HG03460 (cell line): ENCODE results near the gene F12.
A peak's percentile ranks its signal among the peaks of the same experiment; 100 is the strongest.
"Not testable (repeated sequence)": the region's sequence is repeated elsewhere in the genome, so short reads cannot be mapped to it uniquely, and the experiment has no call there.

Source experiments
- ATAC-seq: cut with Tn5 transposase; IDR thresholded peaks from one replicate; pipeline ENCODE4 v1.9.1; 2021; ENCODE audit not compliant: unreplicated experiment

Gene F12

GRCh38 chr5:177417081-177417480 lies 7.7 kb upstream of the F12 start:
- not testable (repeated sequence) for ATAC-seq

- no peak for ATAC-seq
Observed at GRCh38 chr5:177414481-177414880, 5.1 kb upstream of the F12 start.

GRCh38 chr5:177412603-177413233 lies 3.4 kb upstream of the F12 start:
- peak; percentile 62 for ATAC-seq

- no peak for ATAC-seq
Observed at GRCh38 chr5:177410575-177410974, 1.2 kb upstream of the F12 start.

- ATAC-seq: no peak
Observed at GRCh38 chr5:177405805-177406204, 3.6 kb downstream of the F12 start.

DNA sequence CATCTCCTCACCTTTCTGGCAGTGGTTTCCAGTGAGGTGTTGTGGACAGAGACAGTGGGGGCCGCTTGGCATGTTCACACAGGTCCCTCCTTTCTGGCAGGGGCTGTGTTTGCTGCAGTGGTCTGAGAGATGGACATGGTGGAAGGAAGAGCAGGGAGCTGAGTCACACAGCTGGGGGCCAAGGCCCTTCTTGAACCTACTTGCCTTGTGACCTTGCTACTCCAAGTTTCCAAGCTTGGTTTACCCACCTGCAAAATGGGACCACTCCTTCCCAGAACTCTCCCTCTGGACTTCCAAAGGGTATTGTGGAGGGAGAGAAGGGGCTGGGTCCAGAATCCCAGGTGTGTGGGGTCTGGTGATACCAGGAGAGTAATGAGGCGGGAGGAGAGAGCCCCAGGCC lies 4.1 kb downstream of the F12 start:
- no peak for ATAC-seq

DNA sequence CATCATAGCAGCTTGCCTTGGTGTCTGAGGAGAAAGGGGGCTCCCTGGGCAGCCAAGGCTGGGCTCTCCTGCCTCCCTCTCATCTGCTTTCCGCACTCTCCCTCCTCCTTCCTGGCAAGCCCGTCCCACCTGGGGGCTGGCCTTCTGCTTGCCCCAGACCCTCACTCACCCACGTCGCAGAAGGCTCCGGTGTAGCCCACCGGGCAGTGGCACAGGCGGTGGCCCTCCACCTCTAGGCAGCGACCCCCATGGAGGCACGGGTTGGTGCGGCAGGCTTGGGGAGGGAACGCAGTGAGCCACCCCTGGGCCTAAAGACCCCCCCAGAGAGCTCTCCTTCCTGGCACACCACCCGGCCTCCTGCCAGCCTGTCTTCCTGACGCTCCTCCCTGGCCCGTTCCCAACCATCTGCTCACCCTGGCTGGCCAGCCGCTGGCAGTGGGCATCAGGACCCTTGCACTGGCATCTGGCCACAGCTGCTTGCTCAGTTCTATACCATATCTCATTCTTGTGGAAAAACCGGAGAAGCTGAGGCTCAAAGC lies 4.7 kb downstream of the F12 start:
- ATAC-seq: no peak

GRCh38 chr5:177403792-177404640 lies 5.3 kb downstream of the F12 start:
- ATAC-seq: peak; percentile 72

GRCh38 chr5:177403102-177403791 lies 6.1 kb downstream of the F12 start:
- peak; percentile 24 for ATAC-seq

DNA sequence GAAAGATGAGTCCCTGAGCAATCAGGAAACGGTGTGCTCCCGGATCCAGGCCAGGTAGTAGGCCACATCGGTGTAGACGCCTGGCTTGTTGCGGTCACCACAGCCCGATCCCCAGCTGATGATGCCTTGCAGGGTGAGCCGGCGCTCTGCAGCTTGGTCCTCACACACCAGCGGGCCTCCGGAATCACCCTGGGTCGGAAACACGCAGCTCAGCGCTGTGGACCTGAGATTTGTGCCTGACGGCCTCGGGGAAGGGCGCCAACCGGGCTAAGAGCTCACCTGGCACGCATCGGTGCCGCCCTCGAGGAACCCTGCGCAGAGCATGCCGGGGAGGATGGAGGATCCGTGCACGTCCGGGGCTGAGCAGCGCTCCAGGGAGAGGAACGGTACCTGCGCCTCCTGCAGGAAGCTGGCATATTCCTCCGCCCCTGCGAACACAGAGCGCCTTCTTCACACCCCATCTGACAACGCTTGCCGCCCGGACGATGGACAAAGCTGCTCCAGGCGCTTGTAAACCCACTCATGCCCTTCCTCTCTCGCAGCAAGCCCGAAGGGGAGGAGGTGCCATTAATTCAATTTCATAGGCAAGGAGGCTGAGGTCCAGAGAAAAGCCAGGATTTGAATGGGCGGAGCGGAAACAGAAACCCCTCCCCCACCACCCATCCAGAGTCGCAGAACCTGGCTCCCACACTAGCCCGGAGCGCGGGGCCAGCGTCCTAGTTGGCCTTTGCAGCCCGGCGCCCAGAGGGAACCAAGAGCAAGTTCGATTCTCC lies 6.9 kb downstream of the F12 start:
- ATAC-seq: no peak

GRCh38 chr5:177399997-177400868 lies 9.1 kb downstream of the F12 start, which contains the start of gene PFN3:
PFN3 (minus strand) TSS chr5:177400661; CDS start chr5:177400576, 85 bp downstream.
- no peak for ATAC-seq

GRCh38 chr5:177397875-177398390 lies 11.4 kb downstream of the F12 start:
- ATAC-seq: no peak

DNA sequence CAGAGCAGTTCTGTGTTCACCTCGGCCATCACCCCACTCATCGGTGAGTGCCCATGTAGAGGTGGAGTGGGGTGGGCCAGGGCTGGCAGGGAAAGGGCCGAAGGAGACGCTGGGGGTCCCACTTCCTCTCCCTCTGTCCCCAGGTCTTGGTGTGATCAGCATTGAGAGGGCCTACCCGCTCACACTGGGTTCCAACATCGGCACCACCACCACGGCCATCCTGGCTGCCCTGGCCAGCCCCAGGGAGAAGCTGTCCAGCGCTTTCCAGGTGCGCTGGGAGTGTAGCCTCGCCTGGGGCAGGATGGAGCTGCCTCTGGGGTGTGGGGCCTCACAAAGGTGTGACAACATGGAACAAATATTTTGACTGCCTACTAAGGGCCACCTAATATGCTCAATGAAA lies 12.6 kb downstream of the F12 start:
- no peak for ATAC-seq

DNA sequence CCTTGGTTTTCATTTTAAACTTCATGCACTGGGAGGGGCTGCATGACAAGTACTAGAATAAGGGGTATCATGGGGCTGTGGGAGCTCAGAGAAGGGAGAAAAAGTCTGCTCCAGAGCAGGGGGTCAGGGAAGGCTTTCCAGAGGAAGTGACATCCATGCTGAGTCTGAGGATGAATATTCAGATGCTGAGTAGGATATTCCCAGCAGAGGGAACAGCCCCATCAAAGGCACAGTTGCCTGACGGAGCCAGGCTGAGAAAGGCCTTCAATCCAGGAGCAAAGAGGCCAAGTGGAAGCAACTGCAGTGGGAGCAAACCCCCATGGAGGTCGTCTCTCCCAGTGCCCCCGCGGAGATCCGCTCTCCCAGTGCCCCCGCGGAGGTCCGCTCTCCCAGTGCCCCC lies 13.3 kb downstream of the F12 start:
- ATAC-seq: no peak

DNA sequence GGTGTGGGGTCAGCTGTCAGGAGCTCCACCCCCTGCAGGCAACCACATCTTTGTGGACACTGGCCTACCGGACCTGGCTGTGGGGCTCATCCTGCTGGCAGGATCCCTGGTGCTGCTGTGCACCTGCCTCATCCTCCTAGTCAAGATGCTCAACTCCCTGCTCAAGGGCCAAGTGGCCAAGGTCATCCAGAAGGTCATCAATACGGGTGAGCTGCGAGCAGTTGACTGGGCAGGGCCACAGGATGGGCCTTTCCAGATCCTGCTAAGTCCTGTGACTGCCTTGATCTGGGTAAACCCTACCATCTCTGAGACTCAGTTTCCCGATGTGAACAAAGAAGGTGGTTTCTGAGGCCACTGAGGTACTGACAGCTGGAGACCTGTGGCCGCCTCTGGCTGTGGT lies 15.4 kb downstream of the F12 start:
- no peak for ATAC-seq

DNA sequence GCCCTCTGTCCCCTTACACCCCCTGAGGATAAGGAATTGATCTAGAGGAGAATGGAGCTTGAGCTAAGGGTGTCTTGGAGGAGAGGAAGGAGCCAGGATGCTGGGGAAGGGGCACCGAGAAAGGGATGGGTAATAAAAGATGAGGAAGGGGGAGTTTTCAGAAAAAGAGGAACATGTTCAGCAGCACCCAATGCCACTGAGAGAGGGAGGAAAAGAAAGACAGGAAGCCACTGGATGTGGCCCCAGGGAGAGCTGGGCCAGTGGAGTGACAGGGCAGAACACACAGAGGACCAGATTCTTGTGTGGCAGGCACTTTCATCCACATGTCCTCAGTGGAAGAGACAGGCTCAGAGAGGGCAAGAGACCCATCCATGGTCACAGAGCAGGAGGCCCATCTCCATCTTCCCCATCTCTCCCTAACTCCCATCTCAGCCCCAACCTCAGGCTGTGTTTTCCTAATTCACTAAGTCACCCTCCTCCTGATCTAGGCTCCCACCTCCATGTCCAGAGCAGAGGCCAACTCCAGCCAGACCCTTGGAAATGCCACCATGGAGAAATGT lies 16.1 kb downstream of the F12 start:
- no peak for ATAC-seq

GRCh38 chr5:177392765-177393164 lies 16.6 kb downstream of the F12 start:
- ATAC-seq: no peak

- ATAC-seq: peak; percentile 57
Observed at GRCh38 chr5:177390363-177391300, 18.7 kb downstream of the F12 start.
